Right forelimb (tissue), 1 donor: ENCODE measurements around the gene NCSTN.

Experiments
- DNase-seq: peaks from one replicate; pipeline ENCODE4 v3.0.0-alpha.2; 2018

NCSTN gene

DNA sequence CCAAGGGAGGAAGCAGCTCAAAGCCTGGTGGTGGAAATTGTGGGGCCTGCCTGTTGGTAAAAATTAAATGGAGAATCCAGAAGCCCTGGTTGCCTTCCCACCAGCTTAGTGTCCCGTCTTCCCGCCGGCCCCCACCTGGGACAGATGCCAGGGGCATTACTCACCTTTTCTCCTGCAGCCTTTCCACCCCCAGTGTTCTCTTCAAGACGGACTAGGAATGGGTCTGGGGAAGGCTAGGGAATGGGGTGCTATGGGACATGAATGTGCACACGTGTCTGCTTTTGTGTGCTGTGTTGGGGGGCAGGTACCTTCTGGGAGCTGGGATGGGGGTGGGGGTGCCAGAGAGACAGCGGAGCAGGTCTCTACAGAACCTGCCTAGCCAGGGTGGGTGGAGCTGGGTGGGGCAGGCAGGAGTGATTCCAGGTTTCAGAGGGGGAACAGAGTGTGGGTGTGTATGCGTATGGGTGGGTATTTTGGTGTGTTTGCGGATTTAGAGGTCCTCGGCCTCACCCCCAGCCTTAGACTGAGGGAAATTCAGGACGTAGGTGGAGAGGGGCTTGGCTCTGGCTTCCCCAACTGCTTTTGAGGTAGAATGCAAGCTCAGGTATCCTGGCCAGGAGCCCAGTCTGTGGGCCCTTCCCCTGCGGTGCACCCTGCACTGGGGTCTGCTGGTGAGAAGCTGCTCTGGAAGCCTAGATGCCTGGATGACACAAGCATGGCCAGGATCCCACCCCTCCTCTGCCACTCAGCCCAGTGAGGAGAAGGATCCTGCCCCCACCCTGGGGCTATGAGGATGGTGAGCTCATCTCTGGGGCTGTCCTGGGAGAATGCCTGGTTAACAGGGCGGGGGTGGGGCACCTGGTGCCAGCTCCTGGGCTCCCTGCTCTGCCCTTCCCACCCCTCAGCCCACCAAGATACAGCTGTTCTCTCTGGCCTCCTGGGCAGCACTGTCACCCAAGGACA lies 64.9 kb downstream of the NCSTN start:
- DNase-seq = no peak
